Tibial artery (tissue), 4 donors: ENCODE results near the gene CCDC71.

ENCODE experiments used
- DNase-seq, 2 donors: peaks; one replicate each; pipeline ENCODE4 v3.0.0-alpha.2; 2019
- H3K27ac ChIP-seq, 2 donors: fragments of 200-600 bp; sonication (generic) in 1 of 2; 1 replicate in 1 of 2; 2 replicates in 1 of 2; pipeline ENCODE4 v1.5.1; 2018 to 2019; ENCODE audit warnings: mild to moderate bottlenecking in 1 of 2
- H3K27me3 ChIP-seq, 2 donors: fragments of 200-600 bp; sonication (generic) in 1 of 2; one replicate each; pipeline versions ENCODE4 v1.5.1 to v1.6.0; 2016 to 2019
- H3K36me3 ChIP-seq, 3 donors: fragments of 200-600 bp; sonication (generic) in 2 of 3; one replicate each; pipeline ENCODE4 v1.5.1; 2016 to 2019; ENCODE audit warnings: mild to moderate bottlenecking in 2 of 3
- H3K4me1 ChIP-seq, 4 donors: fragments of 200-600 bp; sonication (generic) in 2 of 4; 1 replicate in 3 of 4; 2 replicates in 1 of 4; pipeline ENCODE4 v1.5.1; 2016 to 2019
- H3K4me3 ChIP-seq, 2 donors: fragments of 200-600 bp; sonication (generic) in 1 of 2; 1 replicate in 1 of 2; 2 replicates in 1 of 2; pipeline ENCODE4 v1.5.1; 2018 to 2019; ENCODE audit warnings: mild to moderate bottlenecking in 2 of 2
- H3K9me3 ChIP-seq, 3 donors: fragments of 200-600 bp; sonication (generic) in 1 of 3; one replicate each; pipeline ENCODE4 v1.5.1; 2016 to 2019
- intact Hi-C: fragments of 100-400 bp; cut with DNase I; formaldehyde crosslinking; loops from one replicate; pipeline ENCODE4 v1.15.0; 2023; ENCODE audit warnings: low total_unique reads
- TF ChIP-seq, protein P1 (sequence below), 2 experiments: fragments of 200-600 bp in 1 of 2; fragments of 450-650 bp in 1 of 2; IDR thresholded peaks; one replicate each; pipeline ENCODE4 v1.5.1; 2017 to 2019; ENCODE audit warnings: antibody characterized with exemption in 2 of 2, mild to moderate bottlenecking in 1 of 2, moderate library complexity in 1 of 2

Gene CCDC71

GRCh38 chr3:49133226-49133951, 32.7 kb downstream of the CCDC71 start:
- TF ChIP-seq, protein P1, sequence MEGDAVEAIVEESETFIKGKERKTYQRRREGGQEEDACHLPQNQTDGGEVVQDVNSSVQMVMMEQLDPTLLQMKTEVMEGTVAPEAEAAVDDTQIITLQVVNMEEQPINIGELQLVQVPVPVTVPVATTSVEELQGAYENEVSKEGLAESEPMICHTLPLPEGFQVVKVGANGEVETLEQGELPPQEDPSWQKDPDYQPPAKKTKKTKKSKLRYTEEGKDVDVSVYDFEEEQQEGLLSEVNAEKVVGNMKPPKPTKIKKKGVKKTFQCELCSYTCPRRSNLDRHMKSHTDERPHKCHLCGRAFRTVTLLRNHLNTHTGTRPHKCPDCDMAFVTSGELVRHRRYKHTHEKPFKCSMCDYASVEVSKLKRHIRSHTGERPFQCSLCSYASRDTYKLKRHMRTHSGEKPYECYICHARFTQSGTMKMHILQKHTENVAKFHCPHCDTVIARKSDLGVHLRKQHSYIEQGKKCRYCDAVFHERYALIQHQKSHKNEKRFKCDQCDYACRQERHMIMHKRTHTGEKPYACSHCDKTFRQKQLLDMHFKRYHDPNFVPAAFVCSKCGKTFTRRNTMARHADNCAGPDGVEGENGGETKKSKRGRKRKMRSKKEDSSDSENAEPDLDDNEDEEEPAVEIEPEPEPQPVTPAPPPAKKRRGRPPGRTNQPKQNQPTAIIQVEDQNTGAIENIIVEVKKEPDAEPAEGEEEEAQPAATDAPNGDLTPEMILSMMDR (IDR thresholded peaks at IDR 0.05), result no peak
- Histone ChIP-seq H3K4me3 (peak overlapping the region; percentile 72 to 78), H3K9me3 (no peaks in the 10 kb centered on the region), H3K36me3 (peaks cover 24 to 34% (median 25%) of the 10 kb centered on the region in 3 donors), H3K27me3 (peaks cover 0 to 4% of the 10 kb centered on the region in 2 donors), H3K4me1 (peaks cover 0 to 51% (median 37%) of the 10 kb centered on the region in 4 donors), H3K27ac (peak overlapping the region; percentile 92 to 93)
- DNase-seq, result peak; percentile 90 to 94
- intact Hi-C loops, result loop anchor here (5.0 kb wide), 1 partner anchor 36 kb away; no protein-coding TSS in a partner anchor

GRCh38 chr3:49132437-49133225, 33.5 kb downstream of the CCDC71 start, which contains the start of gene LAMB2:
LAMB2 (minus strand) TSS chr3:49133050; CDS start chr3:49132867, 183 bp downstream.
- H3K27ac ChIP-seq, result peak within 1 kb of the TSS; percentile 92 to 93
- DNase-seq, result peak; percentile 65 to 89
- H3K9me3 ChIP-seq, result no peaks in the 10 kb centered on the region
- peaks cover 0 to 51% (median 37%) of the 10 kb centered on the region in 4 donors for H3K4me1 ChIP-seq
- TF ChIP-seq, protein P1 (IDR thresholded peaks at IDR 0.05), result no peak
- H3K36me3 ChIP-seq, result peaks cover 30 to 41% (median 32%) of the 10 kb centered on the region in 3 donors
- intact Hi-C loops, result loop anchor here (5.0 kb wide), 1 partner anchor 35 kb away; no protein-coding TSS in a partner anchor
- peaks cover 0 to under 1% of the 10 kb centered on the region in 2 donors for H3K27me3 ChIP-seq
- H3K4me3 ChIP-seq, result peak within 1 kb of the TSS; percentile 72 to 78

DNA sequence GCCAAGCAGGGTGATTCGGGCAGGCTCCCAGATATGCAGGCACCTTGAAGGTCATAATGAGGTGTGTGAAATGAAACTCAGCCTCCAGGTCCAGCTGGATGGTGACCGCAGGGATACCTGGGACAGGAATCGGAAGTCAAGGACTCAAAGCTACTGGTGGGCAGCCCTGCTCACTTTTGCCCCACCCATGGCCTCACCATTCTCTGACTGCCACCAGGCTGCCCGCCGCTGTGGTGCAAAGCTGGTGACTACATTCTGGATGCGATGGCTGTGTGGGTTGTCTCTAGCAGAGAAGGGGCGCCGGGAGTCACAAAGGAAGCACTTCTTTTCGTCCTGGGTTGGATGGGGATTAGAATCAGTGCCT, 34.1 kb downstream of the CCDC71 start:
- Histone ChIP-seq H3K4me1 (peaks cover 0 to 51% (median 37%) of the 10 kb centered on the region in 4 donors), H3K9me3 (no peaks in the 10 kb centered on the region), H3K36me3 (peaks cover 33 to 47% (median 35%) of the 10 kb centered on the region in 3 donors), H3K27me3 (no peaks in the 10 kb centered on the region), H3K4me3 (peak overlapping the region; percentile 72 to 78), H3K27ac (peak overlapping the region; percentile 92 to 93)
- no peak for DNase-seq
- TF ChIP-seq, protein P1 (IDR thresholded peaks at IDR 0.05), result no peak
- intact Hi-C loops, result loop anchor here (5.0 kb wide), 1 partner anchor 35 kb away; no protein-coding TSS in a partner anchor

DNA sequence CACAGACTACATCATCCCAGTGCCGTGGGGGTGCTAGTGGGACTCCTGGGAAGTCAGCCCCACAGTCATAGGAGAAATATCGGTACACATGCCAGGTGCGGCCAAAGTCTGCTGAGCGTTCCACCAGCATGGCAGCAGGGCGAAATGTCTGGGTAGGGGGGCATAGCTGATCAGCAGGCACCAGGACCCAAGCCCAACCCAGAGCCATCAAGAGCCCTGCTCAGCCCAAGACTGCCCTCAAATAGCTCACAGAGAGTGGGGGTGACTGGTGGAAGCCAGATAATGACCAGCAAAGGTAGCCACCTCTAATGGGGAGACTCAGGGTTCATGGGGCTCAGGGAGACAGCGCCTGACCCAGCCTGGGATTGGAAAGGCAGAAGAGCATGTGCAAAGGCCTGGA, 34.6 kb downstream of the CCDC71 start:
- DNase-seq, result no peak
- intact Hi-C loops, result loop anchor here (5.0 kb wide), 1 partner anchor 34 kb away; no protein-coding TSS in a partner anchor
- TF ChIP-seq, protein P1 (IDR thresholded peaks at IDR 0.05), result no peak
- peak overlapping the region; percentile 72 to 78 for H3K4me3 ChIP-seq
- H3K9me3 ChIP-seq, result no peaks in the 10 kb centered on the region
- H3K4me1 ChIP-seq, result peaks cover 0 to 51% (median 37%) of the 10 kb centered on the region in 4 donors
- peak overlapping the region; percentile 92 to 93 for H3K27ac ChIP-seq
- H3K27me3 ChIP-seq, result no peaks in the 10 kb centered on the region
- peaks cover 35 to 52% (median 40%) of the 10 kb centered on the region in 3 donors for H3K36me3 ChIP-seq

GRCh38 chr3:49131040-49131439, 35.1 kb downstream of the CCDC71 start:
- TF ChIP-seq, protein P1 (IDR thresholded peaks at IDR 0.05), result no peak
- intact Hi-C loops, result loop anchor here (5.0 kb wide), 1 partner anchor 34 kb away; no protein-coding TSS in a partner anchor
- peak overlapping the region; percentile 92 to 93 for H3K27ac ChIP-seq
- H3K4me1 ChIP-seq, result peaks cover 0 to 51% (median 37%) of the 10 kb centered on the region in 4 donors
- no peaks in the 10 kb centered on the region for H3K9me3 ChIP-seq
- no peak for DNase-seq
- H3K4me3 ChIP-seq, result peak overlapping the region; percentile 72 to 78
- H3K36me3 ChIP-seq, result peaks cover 40 to 57% (median 46%) of the 10 kb centered on the region in 3 donors
- H3K27me3 ChIP-seq, result no peaks in the 10 kb centered on the region
